HG03378 (cell line): ENCODE measurements around the gene C19orf85.
"Not testable (repeated sequence)": the region's sequence is repeated elsewhere in the genome, so short reads cannot be mapped to it uniquely, and the experiment has no call there.

ENCODE experiments used
- ATAC-seq: cut with Tn5 transposase; IDR thresholded peaks from one replicate; pipeline ENCODE4 v1.9.1; 2021; ENCODE audit warnings: mild to moderate bottlenecking, moderate library complexity; ENCODE audit not compliant: unreplicated experiment

Gene C19orf85

DNA sequence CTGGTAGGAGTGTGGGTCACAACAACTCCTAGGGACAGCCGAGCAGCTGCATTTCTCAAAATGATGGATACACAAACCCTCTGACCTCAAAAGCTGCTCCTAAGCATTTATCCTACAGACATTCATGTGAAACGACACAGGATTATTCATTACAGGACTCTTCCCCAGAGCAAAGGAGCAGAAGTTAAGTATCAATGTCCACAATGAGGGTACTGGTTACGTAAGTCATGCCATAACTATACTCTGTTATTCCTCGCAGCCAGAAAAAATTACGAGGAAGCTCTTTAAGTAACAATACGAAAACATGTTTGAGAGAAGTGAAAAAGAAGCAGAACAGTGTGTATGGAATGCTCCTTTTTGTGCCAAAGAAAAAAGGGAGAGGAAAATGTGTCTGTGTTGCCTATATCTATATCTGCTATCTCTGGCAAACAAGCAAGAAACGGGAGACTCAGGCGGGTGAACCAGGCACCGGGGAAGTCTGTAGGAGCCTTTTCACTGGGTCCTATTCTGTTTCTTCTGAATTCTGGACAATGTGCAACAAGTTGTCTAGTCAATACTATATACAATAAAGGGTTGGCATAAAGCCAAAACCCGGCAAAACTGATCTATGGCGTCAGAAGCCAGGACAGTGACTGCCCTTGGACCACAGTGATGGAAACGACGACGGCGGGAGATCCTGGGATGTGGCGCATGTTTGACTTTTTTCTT is 4.4 kb downstream of the C19orf85 start:
- no peak for ATAC-seq

DNA sequence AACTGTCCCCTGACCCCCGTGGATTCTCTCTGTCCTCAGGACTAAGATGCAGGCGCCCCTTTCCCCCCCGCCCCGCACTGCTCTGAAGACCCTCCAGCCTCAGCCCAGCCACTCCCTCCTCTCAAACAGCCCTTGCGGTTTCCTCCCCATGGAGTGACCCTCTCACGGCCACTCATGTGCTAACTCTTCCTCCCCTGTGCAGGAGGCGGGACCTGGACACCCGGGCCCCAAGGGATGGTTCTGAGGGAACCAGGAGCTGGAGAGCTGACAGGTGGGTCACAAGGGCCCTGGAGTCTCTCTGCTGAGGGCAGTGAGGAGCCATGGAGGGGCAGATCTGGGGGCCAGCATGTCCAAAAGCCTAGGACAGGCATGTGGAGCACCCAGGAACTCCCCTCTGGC is 5.0 kb downstream of the C19orf85 start:
- ATAC-seq, result no peak

DNA sequence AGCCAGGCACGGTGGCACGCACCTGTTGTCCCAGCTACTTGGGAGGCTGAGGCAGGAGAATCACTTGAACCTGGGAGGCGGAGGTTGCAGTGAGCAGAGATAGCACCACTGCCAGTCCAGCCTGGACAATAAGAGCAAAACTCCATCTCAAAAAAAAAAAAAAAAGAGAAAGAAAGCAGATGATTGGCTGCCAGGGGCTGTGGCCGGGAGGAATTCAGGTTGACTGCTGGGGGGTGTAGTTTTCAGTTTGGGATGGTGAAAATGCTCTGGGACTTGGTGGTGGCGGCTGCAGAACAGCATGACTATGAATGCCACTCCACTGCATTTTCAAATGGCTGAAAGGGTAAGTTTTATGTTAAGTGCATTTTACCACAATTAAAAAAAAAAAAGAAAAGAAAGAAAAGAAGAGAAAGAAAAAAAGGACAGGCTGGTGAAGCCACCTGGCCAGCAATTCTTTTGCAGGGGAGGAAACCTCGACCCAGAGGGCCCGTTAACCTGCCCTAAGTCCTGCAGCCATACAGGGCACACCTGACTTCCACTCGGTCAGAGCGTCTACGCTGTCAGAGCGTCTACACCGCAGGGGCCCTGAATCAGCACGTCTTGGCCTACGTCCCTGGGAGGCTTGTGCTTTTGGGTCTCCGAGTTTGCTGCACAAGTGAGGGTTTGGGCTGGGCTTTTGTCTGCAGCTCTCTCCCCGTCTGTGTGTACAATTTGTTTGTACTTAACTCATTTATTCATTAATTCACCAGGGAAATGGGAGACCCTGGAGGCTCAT is 6.7 kb downstream of the C19orf85 start:
- no peak for ATAC-seq

DNA sequence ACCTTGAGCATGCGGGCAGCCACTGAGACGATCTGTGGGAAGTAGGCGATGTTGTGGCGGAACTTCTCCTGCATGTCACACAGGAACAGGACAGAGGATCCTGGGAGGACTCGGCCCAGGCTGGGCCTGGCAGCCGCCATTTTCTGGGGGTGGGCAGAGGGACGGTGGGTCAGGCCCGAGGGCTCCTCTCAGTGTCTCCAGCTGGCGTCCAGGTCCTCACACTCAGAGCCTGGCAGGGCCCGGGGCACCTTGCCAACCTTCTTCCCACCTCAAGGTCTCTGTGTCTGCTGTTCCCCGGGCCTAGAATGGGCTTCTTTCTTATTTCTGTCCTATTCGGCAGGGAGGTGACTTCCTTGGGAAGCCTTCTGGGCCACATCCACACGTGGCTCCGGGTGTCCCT is 8.2 kb downstream of the C19orf85 start:
- no peak for ATAC-seq

DNA sequence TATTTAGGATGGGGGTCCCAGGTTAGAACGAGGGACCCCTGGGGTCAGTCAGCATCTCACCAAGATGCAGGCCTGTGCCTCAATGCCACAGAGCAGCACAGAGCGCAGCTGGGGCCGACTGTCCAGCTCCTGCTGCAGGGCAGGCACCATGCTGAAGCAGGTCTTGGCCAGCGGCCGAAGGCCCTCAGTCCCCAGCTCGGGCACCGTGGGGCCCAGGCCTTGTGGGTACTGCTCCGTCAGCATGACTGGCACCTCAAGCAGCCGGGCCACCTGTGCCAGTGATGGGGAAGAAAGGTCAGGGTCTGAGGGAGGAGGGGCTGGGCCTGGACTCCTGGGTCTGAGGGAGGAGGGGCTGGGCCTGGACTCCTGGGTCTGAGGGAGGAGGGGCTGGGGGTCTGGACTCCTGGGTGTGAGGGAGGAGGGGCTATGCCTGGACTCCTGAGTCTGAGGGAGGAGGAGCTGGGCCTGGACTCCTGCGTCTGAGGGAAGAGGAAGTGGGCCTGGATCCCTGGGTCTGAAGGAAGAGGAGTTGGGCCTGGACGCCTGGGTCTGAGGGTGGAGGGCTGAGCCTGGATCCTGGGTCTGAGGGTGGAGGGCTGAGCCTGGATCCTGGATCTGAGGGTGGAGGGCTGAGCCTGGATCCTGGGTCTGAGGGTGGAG is 8.8 kb downstream of the C19orf85 start:
- ATAC-seq, result no peak

DNA sequence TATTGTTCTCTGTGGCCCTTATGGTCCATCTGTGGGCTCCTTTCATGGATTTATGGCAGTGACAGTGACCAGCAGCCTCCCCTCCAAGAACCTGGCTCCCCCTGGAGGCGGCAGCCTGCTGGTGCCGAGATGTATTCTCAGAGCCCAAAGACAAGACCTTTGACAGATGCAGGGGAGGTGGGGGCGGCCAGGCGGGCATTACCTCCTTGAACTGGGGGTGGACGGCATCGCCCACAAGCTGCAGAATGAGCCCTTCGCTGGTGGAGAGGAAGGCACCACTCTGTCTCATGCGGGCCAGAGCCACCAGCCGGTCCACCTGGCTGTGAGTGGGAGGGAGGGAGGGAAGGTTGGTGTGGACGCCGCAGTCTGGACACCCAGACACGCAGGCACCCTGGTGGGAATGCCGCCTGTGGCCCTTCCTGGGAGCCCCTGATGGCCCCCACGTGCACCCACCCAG is 9.7 kb downstream of the C19orf85 start:
- ATAC-seq, result no peak

DNA sequence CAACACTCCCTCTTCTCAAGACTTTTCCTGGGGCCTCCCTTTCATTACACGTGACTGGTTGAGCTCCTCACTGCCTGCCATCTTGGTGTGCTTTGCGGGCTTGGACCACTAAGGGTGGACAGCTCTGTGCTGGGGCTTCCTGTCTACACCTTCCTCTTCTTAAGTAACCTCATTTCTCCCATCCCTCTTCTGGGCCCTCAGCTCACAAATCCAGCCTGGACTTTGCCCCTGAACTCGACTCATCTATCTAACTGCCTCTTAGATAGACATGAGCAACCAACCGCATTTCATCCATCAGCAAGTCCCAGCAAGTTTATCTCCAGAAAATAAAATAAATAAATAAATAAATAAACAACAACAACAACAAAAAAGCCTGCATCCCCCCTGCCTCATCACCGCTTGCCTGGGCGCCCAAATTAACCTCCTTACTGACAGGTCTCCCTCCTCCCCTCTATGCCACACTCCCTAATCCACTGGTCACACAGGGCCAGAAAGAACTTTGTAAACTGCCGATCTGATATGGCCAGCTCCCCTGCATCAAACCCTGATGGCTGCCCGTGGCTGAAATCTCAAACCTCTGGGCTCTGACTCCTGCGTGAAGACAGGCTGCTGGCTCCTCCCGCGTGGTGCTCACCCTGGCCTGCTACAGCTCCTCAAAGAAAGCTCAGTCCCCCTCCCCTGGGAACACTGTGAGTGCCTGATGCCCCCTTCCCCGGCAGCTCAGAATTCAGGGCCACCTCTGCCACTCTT is 10.9 kb downstream of the C19orf85 start:
- ATAC-seq, result no peak

DNA sequence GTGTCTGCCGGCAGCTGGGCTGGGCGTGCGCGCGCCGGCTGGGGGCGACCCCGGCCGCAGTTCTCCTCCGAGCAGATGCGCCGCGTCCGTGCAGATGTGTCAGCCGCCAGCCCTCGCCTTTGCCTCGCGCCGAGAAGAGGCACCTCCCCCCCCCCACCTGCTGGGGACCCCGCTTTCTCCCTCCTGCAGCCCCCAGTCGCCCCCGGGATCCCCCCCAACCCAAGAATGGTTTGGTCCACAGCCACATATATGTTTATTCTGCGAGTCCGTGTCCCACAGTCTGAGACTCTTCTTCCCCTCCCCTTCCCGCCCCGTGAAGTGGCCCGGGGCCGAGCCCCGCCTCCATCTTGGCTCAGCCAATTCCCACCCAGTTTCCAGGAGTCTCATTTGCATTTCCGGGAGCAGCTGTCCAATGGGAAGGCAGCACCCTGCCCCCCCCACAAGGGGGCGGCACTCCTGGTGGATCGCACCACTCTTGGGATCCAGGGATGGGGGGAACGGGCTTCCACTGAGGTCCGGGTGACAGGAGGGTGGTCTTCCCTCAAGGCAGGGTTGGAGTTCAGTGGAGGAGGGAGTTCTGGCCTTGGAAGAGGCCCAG is 11.7 kb downstream of the C19orf85 start:
- ATAC-seq, result no peak

DNA sequence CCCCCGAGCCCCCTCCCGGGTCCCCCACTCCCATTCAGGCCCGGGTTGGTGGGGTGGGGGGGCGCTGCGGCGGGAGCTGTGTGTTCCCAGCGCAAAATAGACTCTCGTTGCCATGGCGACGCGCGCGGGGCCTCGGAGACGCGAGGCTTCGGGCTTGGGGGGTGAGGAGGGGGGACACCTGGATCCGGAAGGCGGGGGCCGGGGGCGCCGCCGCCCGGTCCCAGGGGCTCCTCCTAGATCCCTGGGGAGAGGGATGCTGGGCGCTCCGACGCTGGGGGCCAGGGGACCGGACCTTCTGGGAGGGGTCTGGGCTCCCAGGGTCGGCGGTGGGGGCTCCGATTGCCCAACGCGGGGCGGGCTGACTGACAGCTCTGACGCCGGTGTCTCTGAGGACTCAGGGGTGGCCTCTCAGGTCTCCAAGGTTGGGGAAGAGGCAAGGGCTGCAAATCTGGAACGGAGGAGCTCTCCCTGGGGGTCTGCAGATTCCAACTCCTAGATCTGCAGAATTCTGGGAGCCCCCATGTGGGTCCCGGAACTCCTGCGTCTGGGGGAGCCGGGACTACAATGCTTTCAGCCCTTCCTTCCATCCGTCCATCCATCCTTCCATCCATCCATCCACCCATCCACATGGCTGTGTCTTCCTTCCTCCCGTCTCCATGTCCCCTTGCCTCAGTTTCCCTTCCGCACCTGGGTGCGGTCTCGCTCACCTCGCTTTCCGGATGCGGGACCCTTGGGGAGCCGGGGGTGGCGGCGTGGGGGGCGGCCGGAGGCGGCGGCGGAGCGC is 12.4 kb downstream of the C19orf85 start:
- ATAC-seq, result no peak

DNA sequence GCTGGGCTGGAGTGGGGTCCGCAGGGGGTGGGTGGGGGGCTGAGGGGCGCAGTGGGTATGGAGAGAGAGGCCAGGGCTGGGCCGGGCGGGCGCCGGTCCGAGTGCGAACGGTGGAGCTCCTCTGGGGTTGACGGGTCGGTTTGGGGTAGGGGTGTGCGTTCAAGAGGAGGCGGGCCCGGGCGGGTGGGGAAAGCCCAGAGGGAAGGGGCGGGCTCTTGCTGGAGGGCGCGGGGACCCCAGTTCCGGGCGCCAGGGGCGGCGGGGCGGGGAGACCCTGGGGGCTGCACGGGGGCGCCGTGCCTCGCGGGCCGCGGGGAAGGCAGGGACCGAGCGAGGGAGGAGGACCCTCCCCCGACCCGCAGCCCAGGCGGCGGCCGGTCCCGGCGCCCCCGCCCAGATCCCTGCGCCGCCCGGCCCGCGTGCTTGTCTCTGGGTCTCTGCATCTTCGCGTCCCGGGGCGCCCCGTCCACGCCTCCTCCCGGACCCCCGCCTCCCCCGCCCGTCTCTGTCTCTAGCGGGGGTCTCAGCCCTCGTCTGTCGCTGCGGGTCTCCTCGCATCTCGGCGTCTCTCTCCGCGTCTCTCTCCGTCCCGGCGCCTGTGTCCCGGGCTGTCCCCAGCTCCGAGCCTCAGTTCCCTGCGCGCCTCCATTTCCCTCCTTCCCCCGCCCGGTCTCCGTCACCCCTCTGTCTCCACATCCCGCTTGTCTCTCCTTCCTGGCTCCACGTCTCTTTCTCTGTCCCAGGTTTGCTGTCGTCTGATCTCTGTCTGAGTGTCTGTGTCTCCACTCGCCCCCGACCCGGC is 13.2 kb downstream of the C19orf85 start:
- ATAC-seq, result no peak

DNA sequence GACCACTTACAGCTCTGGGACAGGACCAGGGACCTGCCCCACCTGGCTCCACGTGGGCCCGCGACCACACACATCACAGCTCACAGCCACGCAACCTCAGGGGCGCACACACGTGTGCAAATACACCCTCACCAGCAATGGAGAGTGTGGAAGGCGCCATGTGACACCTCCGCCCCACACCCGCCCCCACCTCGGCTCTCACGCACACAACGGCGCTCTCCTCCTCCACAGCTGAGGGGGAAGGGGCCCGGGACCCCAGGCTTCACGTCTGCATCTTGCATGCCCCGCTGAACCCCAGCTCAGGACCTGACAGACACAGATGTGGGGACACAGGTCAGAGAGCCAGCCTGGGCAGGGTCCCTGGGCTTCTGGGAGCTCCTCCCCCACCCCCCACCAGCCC is 15.1 kb downstream of the C19orf85 start:
- ATAC-seq, result no peak

DNA sequence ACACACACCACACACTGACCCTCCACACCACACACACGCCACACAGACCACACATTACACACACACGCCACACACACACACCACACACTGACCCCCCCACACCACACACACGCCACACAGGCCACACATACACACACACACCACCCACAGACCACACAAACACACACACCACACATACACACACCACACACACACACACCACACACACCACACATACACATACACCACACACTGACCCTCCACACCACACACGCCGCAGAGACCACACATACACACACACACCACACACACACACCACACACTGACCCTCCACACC is 16.4 kb downstream of the C19orf85 start:
- not testable (repeated sequence) for ATAC-seq

DNA sequence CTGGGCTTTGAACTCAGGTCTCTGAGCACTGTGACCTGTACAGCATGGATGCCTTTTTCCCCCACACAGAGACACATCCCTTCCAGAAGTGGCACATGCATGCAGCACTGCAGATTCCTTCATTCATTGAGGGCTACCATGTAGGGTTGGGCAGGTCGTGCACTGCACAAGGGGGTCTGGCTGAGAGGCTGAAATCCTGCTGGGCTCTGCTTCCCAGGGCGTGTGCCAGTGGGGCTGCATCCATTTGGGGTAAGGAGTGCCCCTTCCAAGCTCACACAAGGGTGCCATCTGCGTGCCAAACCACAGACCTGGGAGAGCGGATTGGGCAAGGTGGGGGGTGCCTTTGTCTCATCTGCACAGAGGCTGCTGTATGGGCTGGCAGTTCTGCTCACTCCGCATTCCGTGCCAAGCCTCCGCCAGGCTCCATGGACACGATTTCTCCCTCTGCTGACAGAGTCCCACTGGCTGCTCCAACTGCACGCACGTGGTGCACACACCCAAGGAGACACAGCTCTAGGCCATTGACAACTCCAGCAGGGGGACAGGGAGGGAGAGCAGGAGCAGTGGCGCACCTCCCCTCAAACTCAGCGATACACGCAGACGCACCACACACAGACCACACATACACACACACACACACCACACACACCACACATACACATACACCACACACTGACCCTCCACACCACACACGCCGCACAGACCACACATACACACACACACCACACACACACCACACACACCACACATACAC is 17.0 kb downstream of the C19orf85 start:
- no peak for ATAC-seq

DNA sequence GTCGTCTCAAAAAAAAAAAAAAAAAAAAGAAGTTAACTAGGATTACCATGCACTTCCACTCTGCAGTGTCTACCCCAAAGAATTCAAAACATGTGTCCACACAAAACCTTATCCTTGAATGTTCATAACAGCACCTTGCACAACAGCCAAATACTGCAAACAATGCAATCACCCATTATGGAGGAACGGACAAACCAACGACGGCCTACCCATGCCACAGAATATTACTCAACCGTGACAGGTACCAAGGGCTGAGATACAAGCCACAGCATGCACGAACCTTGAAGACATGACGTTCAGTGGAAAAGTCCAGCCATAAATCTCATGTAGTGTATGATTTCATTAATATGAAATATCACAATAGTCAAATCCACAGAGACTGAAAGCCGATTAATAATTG is 18.5 kb downstream of the C19orf85 start:
- ATAC-seq, result no peak

DNA sequence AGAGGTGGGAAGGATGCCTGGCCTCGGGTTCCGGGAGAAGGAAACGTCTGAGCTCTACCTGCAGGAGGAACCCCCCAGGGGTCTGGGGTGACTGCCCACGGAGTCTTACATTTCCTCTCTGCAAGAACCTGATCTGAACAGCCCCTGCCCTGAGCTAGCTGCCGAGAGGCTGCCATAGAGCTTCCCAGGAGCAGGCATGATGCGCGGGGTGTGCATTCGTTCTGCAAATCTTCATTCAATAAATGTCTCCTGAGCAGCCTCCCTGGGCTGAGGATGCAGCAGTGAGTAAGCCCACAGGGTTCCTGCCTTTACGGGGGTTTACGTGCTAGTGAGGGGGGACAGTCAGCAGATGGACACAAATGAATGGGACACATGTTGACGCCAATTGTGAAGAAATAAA is 19.9 kb downstream of the C19orf85 start:
- ATAC-seq, result no peak

DNA sequence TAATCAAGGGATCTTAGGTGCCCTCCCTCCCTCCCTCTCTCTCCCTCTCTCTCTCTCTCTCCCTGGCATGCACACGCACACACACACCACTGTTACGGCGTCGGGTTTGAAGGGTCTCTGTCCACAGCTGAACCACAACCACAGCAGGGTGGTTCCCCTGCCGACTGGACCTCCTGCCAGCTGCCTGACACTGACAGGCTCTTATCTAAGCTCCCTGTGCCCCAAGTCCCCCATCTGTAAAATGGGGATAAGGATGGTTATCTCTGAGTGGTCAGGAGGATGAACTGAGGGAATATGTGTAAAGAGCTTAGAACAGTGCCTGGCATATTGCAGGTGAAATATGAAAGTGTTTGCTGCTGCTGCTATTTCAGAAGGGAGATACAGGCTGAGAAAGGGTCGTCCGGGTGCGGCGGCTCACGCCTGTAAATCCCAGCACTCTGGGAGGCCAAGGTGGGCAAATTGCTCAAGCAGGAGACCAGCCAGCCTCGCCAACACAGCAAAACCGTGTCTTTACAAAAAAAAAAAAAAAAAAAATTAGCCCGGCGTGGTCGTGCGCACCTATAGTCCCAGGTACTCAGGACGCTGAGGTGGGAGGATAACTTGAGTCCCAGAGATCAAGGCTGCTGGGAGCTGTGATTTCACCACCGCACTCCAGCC is 20.6 kb downstream of the C19orf85 start:
- no peak for ATAC-seq

DNA sequence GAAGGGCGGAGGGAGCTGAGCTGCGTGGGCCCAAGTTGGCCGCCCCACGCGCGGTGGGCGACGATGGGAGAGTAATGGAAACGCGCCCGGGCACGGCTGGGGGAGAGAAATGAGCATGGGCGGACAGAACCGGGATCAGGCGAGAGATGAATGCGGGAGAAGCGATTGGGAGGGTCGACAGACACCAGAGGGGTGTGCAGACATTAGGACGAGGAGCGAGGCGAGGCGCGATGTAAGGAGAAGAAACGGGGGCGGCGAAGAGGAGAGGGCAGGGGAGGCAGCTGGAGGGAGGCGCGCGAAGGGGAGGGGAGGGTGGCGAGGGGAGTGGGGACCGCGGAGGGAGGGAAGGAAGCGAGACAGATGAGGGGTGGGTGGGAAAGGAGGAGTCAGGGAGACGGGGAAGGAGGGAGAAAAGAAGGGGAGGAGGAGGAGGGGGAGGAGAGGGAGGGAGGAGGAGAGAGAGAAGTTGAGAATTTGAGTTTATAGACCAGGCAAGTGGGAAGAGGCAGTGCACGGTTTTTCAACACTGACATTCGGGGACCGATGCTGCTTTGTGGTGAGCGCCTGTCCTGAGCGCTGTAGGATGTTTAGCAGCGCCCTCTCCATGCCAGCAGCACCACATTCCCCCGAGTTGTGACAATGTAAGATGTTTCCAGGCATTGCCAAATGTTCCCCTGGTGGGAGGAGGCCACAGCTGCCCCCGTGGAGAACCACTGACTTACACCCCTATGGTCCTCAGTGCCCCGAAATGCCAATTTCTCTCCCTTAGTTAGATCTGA is 21.3 kb downstream of the C19orf85 start, which contains the start of gene SHISA7:
TSS of gene SHISA7 (minus strand) at position 256 of the 779 bp plus-strand sequence. CDS start 437 bp downstream, outside the sequence.
- no peak for ATAC-seq
